Right atrium auricular region (tissue), 2 donors: ENCODE data around the gene NME7. TPM values are rescaled to one million over a fixed set of nuclear protein-coding genes. Genes with fewer than 3 reads are reported as not detected.

ENCODE experiments used
- DNase-seq: peaks from one replicate; pipeline ENCODE4 v3.0.0-alpha.2; 2019; ENCODE audit warnings: low spot score
- H3K27ac ChIP-seq, 2 donors: fragments of 200-600 bp; sonication (generic); 1 replicate in 1 of 2; 2 replicates in 1 of 2; pipeline ENCODE4 v1.5.1; 2016 to 2019
- H3K27me3 ChIP-seq, 2 donors: fragments of 200-600 bp; sonication (generic); one replicate each; pipeline versions ENCODE4 v1.5.1 to v1.6.0; 2017 to 2019
- H3K36me3 ChIP-seq: fragments of 200-600 bp; sonication (generic); one replicate; pipeline ENCODE4 v1.5.1; 2016
- H3K4me1 ChIP-seq, 2 donors: fragments of 200-600 bp; sonication (generic); one replicate each; pipeline versions ENCODE4 v1.5.1 to v1.6.0; 2017 to 2019
- H3K4me3 ChIP-seq, 2 donors: fragments of 200-600 bp; sonication (generic); 1 replicate in 1 of 2; 2 replicates in 1 of 2; pipeline ENCODE4 v1.5.1; 2017 to 2019; ENCODE audit warnings: mild to moderate bottlenecking in 1 of 2, moderate library complexity in 1 of 2
- H3K9me3 ChIP-seq, 2 donors: fragments of 200-600 bp; sonication (generic); one replicate each; pipeline ENCODE4 v1.5.1; 2019
- total RNA-seq, 2 donors: library from RNA; depleted of rRNA; stranded (reverse); fragments of >200 nt; gene quantifications; one replicate each; pipeline ENCODE4 v1.1.0, GENCODE V29; 2016
- TF ChIP-seq, protein P1 (sequence below), 2 donors: fragments of 200-600 bp; sonication (generic); IDR thresholded peaks; one replicate each; pipeline ENCODE4 v1.5.1; 2019; ENCODE audit warnings: antibody characterized with exemption in 2 of 2

The NME7 gene
- total RNA-seq, 2 donors from 2014 or later: 9.1 to 10.4 TPM

DNA sequence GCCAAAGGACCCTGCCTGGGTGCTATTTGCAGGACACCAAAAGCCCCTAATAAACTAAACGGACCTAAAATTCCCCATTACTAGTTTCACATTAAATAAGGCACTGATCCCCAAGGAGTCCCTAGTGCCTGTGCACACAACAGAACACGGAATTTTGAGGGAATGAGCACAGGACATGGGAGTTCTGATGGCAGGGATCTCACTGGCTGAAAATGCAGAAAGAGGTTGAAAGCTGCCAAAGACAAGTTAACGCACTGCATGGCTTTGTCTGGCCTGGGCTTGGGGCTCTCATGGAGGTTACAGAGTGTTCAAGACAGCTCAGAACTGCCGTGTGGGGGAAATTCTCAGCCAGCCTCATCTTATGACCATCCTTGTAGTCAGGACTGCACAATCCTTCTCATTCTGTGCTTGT lies 276.7 kb downstream of the NME7 start:
- H3K4me1 ChIP-seq: peaks cover 3 to 17% of the 10 kb centered on the region in 2 donors
- H3K36me3 ChIP-seq: no peaks in the 10 kb centered on the region
- H3K27me3 ChIP-seq: no peaks in the 10 kb centered on the region
- no peaks in the 10 kb centered on the region for H3K9me3 ChIP-seq
- TF ChIP-seq, protein P1, sequence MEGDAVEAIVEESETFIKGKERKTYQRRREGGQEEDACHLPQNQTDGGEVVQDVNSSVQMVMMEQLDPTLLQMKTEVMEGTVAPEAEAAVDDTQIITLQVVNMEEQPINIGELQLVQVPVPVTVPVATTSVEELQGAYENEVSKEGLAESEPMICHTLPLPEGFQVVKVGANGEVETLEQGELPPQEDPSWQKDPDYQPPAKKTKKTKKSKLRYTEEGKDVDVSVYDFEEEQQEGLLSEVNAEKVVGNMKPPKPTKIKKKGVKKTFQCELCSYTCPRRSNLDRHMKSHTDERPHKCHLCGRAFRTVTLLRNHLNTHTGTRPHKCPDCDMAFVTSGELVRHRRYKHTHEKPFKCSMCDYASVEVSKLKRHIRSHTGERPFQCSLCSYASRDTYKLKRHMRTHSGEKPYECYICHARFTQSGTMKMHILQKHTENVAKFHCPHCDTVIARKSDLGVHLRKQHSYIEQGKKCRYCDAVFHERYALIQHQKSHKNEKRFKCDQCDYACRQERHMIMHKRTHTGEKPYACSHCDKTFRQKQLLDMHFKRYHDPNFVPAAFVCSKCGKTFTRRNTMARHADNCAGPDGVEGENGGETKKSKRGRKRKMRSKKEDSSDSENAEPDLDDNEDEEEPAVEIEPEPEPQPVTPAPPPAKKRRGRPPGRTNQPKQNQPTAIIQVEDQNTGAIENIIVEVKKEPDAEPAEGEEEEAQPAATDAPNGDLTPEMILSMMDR (IDR thresholded peaks at IDR 0.05): no peak
- H3K27ac ChIP-seq: no peak overlapping the region
- no peak overlapping the region for H3K4me3 ChIP-seq
- no peak for DNase-seq

DNA sequence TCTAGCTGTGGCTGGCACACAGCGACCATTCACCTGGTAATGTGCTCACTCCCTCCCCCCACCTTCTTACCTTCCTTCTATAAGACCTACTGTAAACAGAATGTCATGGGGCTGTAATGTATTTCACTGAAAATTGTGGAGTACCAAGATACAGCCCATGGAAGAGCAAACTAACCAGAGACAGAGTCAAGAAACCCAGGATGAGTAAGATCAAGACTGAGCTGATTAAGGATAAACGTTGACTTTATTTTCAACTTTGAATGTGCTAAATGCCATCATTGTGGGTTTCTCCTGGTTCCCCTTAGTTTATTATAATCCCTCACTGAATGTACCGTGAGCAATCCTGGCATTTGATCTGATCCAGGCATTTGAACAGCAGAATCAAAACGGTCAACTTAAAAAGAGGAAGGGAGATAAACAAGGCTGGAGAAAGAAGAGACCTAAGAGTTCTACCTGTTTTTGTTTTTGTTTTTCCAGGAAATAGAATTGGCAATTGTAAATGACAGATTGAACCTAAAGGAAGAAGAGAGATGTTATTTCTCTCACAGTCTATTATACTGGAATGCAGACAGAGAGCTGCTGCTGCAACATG lies 277.2 kb downstream of the NME7 start:
- TF ChIP-seq, protein P1 (IDR thresholded peaks at IDR 0.05): no peak
- Histone ChIP-seq H3K27ac (no peak overlapping the region), H3K4me3 (no peak overlapping the region), H3K4me1 (peaks cover 3 to 17% of the 10 kb centered on the region in 2 donors), H3K9me3 (no peaks in the 10 kb centered on the region), H3K36me3 (no peaks in the 10 kb centered on the region), H3K27me3 (no peaks in the 10 kb centered on the region)
- no peak for DNase-seq

DNA sequence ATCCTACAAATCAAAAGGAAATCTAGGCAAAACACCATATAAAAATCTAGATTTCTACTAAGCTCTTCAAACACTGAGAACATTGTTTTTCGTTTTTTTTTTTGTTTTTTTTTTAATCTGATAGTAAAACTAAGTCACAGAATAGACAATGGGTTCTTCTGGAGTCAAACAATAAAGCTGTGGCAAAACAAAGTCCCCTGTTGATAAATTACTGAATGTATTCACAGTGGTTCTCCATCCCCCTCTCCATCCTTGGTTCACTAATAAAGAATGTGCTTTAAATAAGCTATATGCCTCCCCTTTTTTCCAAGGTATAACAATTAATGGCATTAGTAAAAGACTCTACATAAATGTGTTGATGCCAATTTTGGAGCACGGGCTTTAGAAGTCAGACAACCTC lies 277.8 kb downstream of the NME7 start:
- H3K36me3 ChIP-seq: no peaks in the 10 kb centered on the region
- peaks cover 3 to 17% of the 10 kb centered on the region in 2 donors for H3K4me1 ChIP-seq
- no peaks in the 10 kb centered on the region for H3K9me3 ChIP-seq
- no peak for DNase-seq
- H3K27me3 ChIP-seq: no peaks in the 10 kb centered on the region
- H3K4me3 ChIP-seq: no peak overlapping the region
- no peak overlapping the region for H3K27ac ChIP-seq
- TF ChIP-seq, protein P1 (IDR thresholded peaks at IDR 0.05): no peak

DNA sequence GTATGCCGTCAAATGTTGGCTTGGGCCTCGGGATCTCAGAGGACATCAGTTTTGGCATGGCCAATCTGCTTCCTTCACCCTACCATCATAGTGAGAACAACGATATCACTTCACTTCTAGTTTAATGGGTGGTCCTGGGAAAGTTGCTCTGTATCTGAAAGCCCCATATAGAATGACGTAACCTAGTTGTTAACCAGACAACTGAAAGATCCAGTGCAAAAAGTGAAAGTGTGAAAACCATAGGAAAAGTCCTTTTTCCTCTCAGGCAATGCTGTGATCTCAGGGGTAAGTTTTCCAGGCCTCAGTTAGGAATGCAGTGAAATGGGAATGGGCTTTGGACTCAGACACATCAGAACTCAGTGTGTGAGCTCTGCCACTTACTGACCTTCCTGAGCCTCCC lies 279.7 kb downstream of the NME7 start:
- DNase-seq: no peak
- peaks cover 3 to 17% of the 10 kb centered on the region in 2 donors for H3K4me1 ChIP-seq
- H3K9me3 ChIP-seq: no peaks in the 10 kb centered on the region
- H3K27ac ChIP-seq: no peak overlapping the region
- no peak overlapping the region for H3K4me3 ChIP-seq
- no peaks in the 10 kb centered on the region for H3K27me3 ChIP-seq
- TF ChIP-seq, protein P1 (IDR thresholded peaks at IDR 0.05): no peak
- H3K36me3 ChIP-seq: no peaks in the 10 kb centered on the region

DNA sequence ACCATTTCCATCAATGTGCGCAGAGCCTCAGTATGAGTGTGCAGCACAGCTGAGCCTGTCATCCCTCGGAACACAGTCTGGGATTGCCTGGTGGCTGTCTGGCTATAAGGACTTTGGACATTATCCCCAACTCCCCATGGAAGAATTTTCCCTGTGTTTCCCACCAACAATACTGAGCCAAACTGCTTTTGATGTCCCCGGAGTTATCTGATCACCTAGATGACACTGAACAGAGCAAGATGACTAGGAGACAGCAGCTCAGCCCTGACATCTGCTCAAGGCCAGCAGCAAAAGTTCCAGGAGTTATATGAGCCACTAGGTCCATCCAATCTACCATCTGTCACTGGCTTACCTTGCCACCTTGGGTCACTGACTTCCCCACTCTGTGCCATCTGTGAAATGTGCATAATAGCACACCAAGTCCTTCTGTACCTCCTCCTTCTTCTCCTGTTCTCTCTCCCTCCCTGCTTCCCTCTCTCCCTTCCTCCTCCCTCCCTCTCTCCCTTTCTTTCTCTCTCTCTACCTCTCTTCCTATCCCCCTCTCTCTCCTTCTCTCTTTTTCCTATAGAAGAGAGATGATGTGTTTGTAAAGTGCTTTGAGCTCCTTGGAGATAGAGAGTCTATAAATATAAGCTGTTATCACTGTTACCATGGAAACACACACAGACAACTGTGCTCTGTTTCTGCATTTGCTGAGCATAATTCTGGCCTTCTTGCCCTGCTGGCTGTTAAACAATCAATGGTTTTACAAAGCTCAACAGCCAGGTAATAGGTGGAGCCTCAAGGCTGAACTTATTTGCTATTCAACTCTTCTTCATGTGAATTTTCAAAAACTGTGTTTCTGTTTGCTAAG lies 280.8 kb downstream of the NME7 start:
- Histone ChIP-seq H3K36me3 (no peaks in the 10 kb centered on the region), H3K27me3 (no peaks in the 10 kb centered on the region), H3K4me1 (peaks cover 3 to 17% of the 10 kb centered on the region in 2 donors), H3K4me3 (no peak overlapping the region), H3K9me3 (no peaks in the 10 kb centered on the region), H3K27ac (no peak overlapping the region)
- DNase-seq: no peak
- TF ChIP-seq, protein P1 (IDR thresholded peaks at IDR 0.05): no peak
